GM18861 (cell line): ENCODE measurements around the gene HINT3.
"Not testable (repeated sequence)": the region's sequence is repeated elsewhere in the genome, so short reads cannot be mapped to it uniquely, and the experiment has no call there.

ENCODE experiments used
- ATAC-seq: cut with Tn5 transposase; IDR thresholded peaks from one replicate; pipeline ENCODE4 v1.9.1; 2021; ENCODE audit not compliant: unreplicated experiment

The HINT3 gene

GRCh38 chr6:125939791-125940190, 16.8 kb upstream of the HINT3 start:
- ATAC-seq = no peak

GRCh38 chr6:125940247-125941041, 16.1 kb upstream of the HINT3 start:
- no peak for ATAC-seq

- no peak for ATAC-seq
Measured at GRCh38 chr6:125942672-125943527, 13.7 kb upstream of the HINT3 start.

- ATAC-seq = no peak
Measured at GRCh38 chr6:125943528-125944433, 12.8 kb upstream of the HINT3 start.

GRCh38 chr6:125944434-125944816, 12.1 kb upstream of the HINT3 start:
- ATAC-seq = no peak

- ATAC-seq = no peak
Measured at GRCh38 chr6:125944896-125945295, 11.7 kb upstream of the HINT3 start.

GRCh38 chr6:125945378-125946141, 11.0 kb upstream of the HINT3 start:
- ATAC-seq = no peak

GRCh38 chr6:125947615-125948014, 9.0 kb upstream of the HINT3 start:
- no peak for ATAC-seq

GRCh38 chr6:125948455-125948854, 8.1 kb upstream of the HINT3 start:
- ATAC-seq = no peak

GRCh38 chr6:125949069-125949468, 7.5 kb upstream of the HINT3 start:
- ATAC-seq = no peak

GRCh38 chr6:125950293-125950692, 6.3 kb upstream of the HINT3 start:
- ATAC-seq = no peak

- ATAC-seq = not testable (repeated sequence)
Measured at GRCh38 chr6:125950716-125951115, 5.9 kb upstream of the HINT3 start.

GRCh38 chr6:125951323-125951722, 5.2 kb upstream of the HINT3 start:
- ATAC-seq = no peak

GRCh38 chr6:125952764-125953501, 3.6 kb upstream of the HINT3 start:
- ATAC-seq = no peak

GRCh38 chr6:125953502-125953875, 3.1 kb upstream of the HINT3 start:
- ATAC-seq = no peak

GRCh38 chr6:125954735-125955339, 1.7 kb upstream of the HINT3 start:
- no peak for ATAC-seq

GRCh38 chr6:125955973-125956372, 597 bp upstream of the HINT3 start:
- no peak for ATAC-seq

GRCh38 chr6:125957391-125957693, 772 bp downstream of the HINT3 start:
- ATAC-seq = no peak

GRCh38 chr6:125957845-125958244, 1.3 kb downstream of the HINT3 start:
- ATAC-seq = no peak

GRCh38 chr6:125959041-125959440, 2.5 kb downstream of the HINT3 start:
- ATAC-seq = no peak
